Measurements from ENCODE around the gene POLR2J. TPM values are rescaled to one million over a fixed set of nuclear protein-coding genes. Genes with fewer than 3 reads are reported as not detected.
"Not testable (repeated sequence)": the region's sequence is repeated elsewhere in the genome, so short reads cannot be mapped to it uniquely, and the experiment has no call there.

POLR2J gene
- 10 to 100 TPM; 10.7 to 22.9 TPM for total RNA-seq

GRCh38 chr7:102478314-102479208 is at the start of gene POLR2J:
POLR2J (minus strand) TSS chr7:102478922; CDS start chr7:102478860, 62 bp downstream.
- H3K27me3 ChIP-seq (replicated peaks; ENCODE audit: insufficient read depth); H3K36me3 ChIP-seq; H3K27ac ChIP-seq; H3K9me3 ChIP-seq; H3K4me1 ChIP-seq (ENCODE audit: control insufficient read depth in 1 of 2, low read depth in 2 of 2): not testable (repeated sequence)
- peak; percentile 45 for TF ChIP-seq CTCF (IDR thresholded peaks at IDR 0.05)
- DNase-seq (ENCODE audit: low spot score) (peak; percentile 51), ATAC-seq (ENCODE audit: insufficient number of reproducible peaks, low FRiP score, low read depth) (peak; percentile 76)
- H3K4me3 ChIP-seq = peak within 1 kb of the TSS; percentile 63

GRCh38 chr7:102527822-102528793 is 49.4 kb upstream of the POLR2J start:
- not testable (repeated sequence) for H3K4me3 ChIP-seq; DNase-seq (ENCODE audit: low spot score); ATAC-seq (ENCODE audit: insufficient number of reproducible peaks, low FRiP score, low read depth); H3K4me1 ChIP-seq (ENCODE audit: control insufficient read depth in 1 of 2, low read depth in 2 of 2); H3K27me3 ChIP-seq (replicated peaks; ENCODE audit: insufficient read depth); H3K36me3 ChIP-seq; H3K27ac ChIP-seq; H3K9me3 ChIP-seq

- not testable (repeated sequence) for H3K27me3 ChIP-seq (replicated peaks; ENCODE audit: insufficient read depth); H3K9me3 ChIP-seq; H3K36me3 ChIP-seq; H3K4me1 ChIP-seq (ENCODE audit: control insufficient read depth in 1 of 2, low read depth in 2 of 2); DNase-seq (ENCODE audit: low spot score); H3K4me3 ChIP-seq; H3K27ac ChIP-seq; ATAC-seq (ENCODE audit: insufficient number of reproducible peaks, low FRiP score, low read depth)
These were observed 48.5 kb upstream of the POLR2J start for GRCh38 chr7:102527182-102527581.

- ATAC-seq (ENCODE audit: insufficient number of reproducible peaks, low FRiP score, low read depth); H3K27ac ChIP-seq: not testable (repeated sequence)
These were observed 46.1 kb upstream of the POLR2J start for GRCh38 chr7:102524803-102525202.

GRCh38 chr7:102520797-102521196 is 42.1 kb upstream of the POLR2J start:
- not testable (repeated sequence) for ATAC-seq (ENCODE audit: insufficient number of reproducible peaks, low FRiP score, low read depth); H3K27ac ChIP-seq; H3K36me3 ChIP-seq; H3K4me3 ChIP-seq; H3K9me3 ChIP-seq; H3K4me1 ChIP-seq (ENCODE audit: control insufficient read depth in 1 of 2, low read depth in 2 of 2); H3K27me3 ChIP-seq (replicated peaks; ENCODE audit: insufficient read depth); DNase-seq (ENCODE audit: low spot score)

More at GRCh38 chr7:102524803-102525202, 46.1 kb upstream of the POLR2J start:
- not testable (repeated sequence) for H3K4me1 ChIP-seq (ENCODE audit: control insufficient read depth in 1 of 2, low read depth in 2 of 2); H3K36me3 ChIP-seq; H3K4me3 ChIP-seq; H3K9me3 ChIP-seq; DNase-seq (ENCODE audit: low spot score); H3K27me3 ChIP-seq (replicated peaks; ENCODE audit: insufficient read depth)

GRCh38 chr7:102517550-102518147 is 38.9 kb upstream of the POLR2J start, which contains the start of gene RASA4B:
RASA4B (minus strand) TSS chr7:102517777; CDS start chr7:102517710, 67 bp downstream.
- H3K27ac ChIP-seq; DNase-seq (ENCODE audit: low spot score); H3K4me1 ChIP-seq (ENCODE audit: control insufficient read depth in 1 of 2, low read depth in 2 of 2); H3K27me3 ChIP-seq (replicated peaks; ENCODE audit: insufficient read depth); H3K9me3 ChIP-seq; H3K4me3 ChIP-seq; H3K36me3 ChIP-seq: not testable (repeated sequence)
- ATAC-seq (ENCODE audit: insufficient number of reproducible peaks, low FRiP score, low read depth) = peak; percentile 56

- not testable (repeated sequence) for H3K4me3 ChIP-seq; H3K9me3 ChIP-seq; DNase-seq (ENCODE audit: low spot score); ATAC-seq (ENCODE audit: insufficient number of reproducible peaks, low FRiP score, low read depth); H3K27me3 ChIP-seq (replicated peaks; ENCODE audit: insufficient read depth); H3K36me3 ChIP-seq; H3K4me1 ChIP-seq (ENCODE audit: control insufficient read depth in 1 of 2, low read depth in 2 of 2); H3K27ac ChIP-seq
These were observed 38.2 kb upstream of the POLR2J start for GRCh38 chr7:102516951-102517350.

- not testable (repeated sequence) for DNase-seq (ENCODE audit: low spot score); H3K4me3 ChIP-seq; H3K9me3 ChIP-seq; H3K27me3 ChIP-seq (replicated peaks; ENCODE audit: insufficient read depth); H3K4me1 ChIP-seq (ENCODE audit: control insufficient read depth in 1 of 2, low read depth in 2 of 2); H3K36me3 ChIP-seq; H3K27ac ChIP-seq
- ATAC-seq (ENCODE audit: insufficient number of reproducible peaks, low FRiP score, low read depth) = peak; percentile 4
These were observed 37.2 kb upstream of the POLR2J start for GRCh38 chr7:102515889-102516288.

- H3K27me3 ChIP-seq (replicated peaks; ENCODE audit: insufficient read depth); H3K36me3 ChIP-seq; H3K9me3 ChIP-seq; H3K4me3 ChIP-seq; ATAC-seq (ENCODE audit: insufficient number of reproducible peaks, low FRiP score, low read depth); DNase-seq (ENCODE audit: low spot score); H3K27ac ChIP-seq; H3K4me1 ChIP-seq (ENCODE audit: control insufficient read depth in 1 of 2, low read depth in 2 of 2): not testable (repeated sequence)
These were observed 36.4 kb upstream of the POLR2J start for GRCh38 chr7:102514881-102515721.

- H3K4me1 ChIP-seq (ENCODE audit: control insufficient read depth in 1 of 2, low read depth in 2 of 2); H3K9me3 ChIP-seq; H3K36me3 ChIP-seq; H3K27me3 ChIP-seq (replicated peaks; ENCODE audit: insufficient read depth): not testable (repeated sequence)
- DNase-seq (ENCODE audit: low spot score) (peak; percentile 13), ATAC-seq (ENCODE audit: insufficient number of reproducible peaks, low FRiP score, low read depth) (peak; percentile 76)
- H3K27ac ChIP-seq = peak overlapping the region; percentile 4 to 61
- peak overlapping the region; percentile 50 for H3K4me3 ChIP-seq
These were observed 34.0 kb upstream of the POLR2J start for GRCh38 chr7:102512642-102513221.

Data from thoracic aorta (tissue), 2 donors.